Posterior cingulate gyrus (tissue), 11 donors: ENCODE results near the gene HOXA13.

ENCODE experiments used
- DNase-seq, 10 donors: peaks; one replicate each; pipeline versions ENCODE4 v3.0.0 to v3.0.0-alpha.2; 2020 to 2021; ENCODE audit warnings: mixed read lengths in 3 of 10
- intact Hi-C: fragments of 100-400 bp; cut with DNase I; formaldehyde crosslinking; loops from one replicate; pipeline ENCODE4 v1.15.1; 2023

The HOXA13 gene

DNA sequence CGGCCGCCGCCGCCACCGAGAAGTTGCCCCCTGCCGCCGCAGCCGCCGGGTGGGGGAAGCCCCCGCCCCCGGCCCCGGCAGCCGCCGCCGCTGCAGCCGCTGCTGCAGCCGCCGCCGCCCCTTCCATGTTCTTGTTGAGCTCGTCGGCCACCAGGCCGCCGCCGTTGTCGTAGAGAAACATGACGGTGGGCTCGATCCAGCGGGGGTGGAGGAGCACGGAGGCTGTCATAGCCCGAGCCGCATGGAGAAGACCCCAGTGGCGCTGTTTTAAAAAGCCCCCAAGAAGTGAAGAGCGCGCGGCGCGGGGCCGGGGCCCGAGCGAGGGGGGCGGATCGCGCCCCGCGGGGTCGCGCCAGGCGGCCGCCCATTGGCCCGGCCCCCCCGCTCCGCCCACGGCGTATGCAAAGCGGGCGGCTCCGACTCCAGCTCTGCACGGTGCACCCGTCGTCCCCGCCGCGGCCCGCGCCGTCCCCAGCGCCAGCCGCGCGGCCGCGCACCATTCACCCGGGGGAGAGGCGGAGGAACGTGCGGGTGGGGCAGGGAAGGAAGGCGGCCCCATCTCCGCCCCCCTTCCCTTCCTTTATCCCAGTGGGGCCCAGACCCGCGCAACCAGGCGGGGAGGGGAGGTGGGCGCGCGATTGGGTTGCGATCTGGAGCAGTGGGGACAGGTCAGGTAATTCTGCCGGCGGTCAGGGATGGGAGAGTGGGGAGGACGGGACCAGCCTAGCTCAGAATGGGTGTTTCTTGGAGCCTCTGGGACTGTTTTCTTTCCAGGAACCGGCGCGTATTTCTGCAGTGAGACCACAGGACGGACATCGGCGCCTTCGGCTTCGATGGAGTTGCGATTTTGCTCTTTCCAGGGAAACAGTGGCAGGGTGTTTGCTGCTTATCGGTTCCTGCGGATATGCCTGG lies at the start of gene HOXA13:
Gene HOXA13 (minus strand): TSS at position 243 of the 912 bp plus-strand sequence. CDS start 14 bp downstream, at position 229.
- peak in 1 of 10 donors; percentile 43 for DNase-seq
- intact Hi-C loops = loop anchor here (5.0 kb wide), 2 partner anchors 572 to 877 kb away; no protein-coding TSS in a partner anchor

DNA sequence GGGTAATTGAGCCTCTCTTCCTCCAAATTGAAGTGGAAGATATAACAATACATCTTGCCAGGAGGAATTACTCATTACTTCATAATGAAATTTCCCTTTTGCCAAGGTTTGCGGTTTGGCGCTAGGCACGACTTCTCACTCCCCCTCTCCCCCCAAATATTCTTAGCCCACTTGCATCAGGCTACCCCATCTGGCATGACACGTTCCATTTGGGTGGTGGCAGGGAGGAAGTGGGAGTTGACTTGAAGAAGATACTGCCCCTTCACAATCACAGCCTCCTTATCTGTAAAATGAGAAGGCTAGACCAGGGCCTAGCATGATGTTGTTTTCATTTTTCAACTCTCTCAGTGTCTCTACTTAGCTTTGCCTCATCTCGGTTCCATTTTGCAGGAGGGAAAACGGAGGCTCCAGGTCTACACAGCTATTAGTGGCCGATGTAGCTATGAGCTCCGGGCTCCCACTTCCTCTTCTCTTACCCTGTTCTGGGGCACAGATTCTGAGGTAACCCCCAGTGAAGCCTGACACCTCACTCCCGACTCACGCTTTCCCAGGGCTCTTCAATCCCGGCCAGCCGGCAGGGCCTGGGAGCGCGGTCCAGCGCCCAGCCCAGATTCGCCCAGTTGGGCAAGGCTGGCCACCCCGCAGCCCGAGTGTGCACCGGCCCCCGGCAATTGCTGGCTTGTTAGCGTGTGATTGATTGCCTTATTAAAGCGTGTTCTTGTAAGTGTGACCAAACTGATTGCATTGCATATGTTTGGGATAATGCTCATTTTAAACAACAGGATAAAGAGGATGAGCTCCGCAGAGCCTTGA lies 49.2 kb upstream of the HOXA13 start:
- intact Hi-C loops = no loop called here
- peak in 1 of 10 donors; percentile 56 for DNase-seq

DNA sequence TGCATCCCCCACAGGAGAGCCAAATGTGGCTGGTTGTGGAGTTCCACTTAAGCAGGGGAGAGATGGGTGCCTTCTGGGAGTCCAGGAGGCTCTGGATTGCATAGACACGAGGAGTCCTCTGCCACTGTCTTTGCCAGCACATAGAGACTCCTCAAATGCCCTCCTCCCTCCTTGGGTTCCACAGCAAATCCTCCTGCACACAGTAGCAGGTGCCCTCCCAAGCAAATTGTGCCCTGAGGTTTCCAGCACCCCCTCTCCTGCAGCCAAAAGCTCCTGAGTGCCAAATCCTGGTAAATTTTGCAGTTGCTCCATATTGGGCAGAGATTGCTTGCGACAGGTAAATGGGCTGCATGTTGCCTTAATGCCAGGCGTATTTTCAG lies 48.5 kb upstream of the HOXA13 start:
- no peak for DNase-seq
- intact Hi-C loops = no loop called here

DNA sequence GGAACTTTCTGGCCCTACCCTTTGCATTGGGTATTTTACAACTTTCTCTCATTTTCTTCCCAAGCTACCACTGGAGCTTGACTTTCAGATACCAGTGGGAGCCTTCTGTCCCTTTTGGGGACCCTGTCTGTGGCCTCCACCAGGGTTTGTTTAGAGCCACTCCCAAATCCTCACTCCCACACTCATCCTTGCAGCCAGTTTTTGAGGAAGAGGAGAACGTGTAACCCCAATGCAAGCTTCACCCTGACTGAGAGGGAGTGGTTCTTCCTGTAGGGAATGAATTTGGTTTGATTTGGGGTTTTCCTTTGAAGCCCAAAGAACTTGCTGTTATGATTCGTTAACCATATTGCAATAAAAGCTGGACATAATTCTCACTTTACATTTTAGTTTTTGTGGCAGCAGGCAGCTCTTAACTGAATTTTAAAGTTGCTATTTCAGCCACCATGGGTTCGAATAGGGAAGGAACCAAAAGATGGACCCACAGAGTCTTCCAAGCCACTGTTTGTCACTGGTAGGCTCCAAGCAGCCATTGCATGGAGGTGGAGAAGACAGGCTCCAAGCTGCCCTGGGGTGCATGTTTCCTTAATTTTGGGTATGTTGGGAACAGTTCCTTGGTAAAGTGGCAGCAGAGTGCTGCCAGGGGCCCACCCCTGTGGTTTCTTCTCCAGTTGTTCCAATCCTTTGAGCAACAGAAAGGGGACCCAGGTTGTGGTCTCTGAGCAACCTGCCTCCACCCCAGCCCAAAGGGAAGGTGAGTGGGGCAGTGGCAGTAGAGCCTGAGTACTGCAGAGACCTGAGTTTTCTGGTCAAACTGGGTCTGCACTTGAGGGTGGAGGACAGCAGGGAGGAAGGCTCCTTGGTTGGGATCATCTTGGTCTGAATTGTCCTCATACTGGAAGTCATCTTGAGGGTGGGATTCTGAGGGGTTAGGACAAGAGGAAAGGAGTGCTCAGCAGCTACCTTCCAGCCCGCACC lies 47.8 kb upstream of the HOXA13 start:
- no peak for DNase-seq

DNA sequence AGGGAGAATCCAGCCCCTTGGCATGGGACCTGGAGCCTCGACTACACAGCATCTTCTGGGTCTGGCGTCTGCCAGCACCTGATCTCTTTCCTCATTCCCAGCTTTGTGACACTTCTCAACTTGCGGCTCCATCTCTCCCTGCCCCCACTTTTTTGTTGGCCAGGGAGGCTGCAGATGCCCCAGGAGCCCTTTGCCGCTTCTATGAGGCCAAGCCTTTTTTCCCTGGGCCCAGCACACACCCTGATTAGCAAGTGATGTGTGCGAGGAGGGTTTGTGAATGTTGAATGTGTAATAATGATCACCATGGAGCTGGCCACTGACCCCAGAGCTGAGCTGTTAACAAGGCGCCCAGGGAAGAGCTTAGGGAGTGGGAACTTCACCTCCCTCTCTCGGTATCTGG lies 47.1 kb upstream of the HOXA13 start:
- no peak for DNase-seq
- intact Hi-C loops = no loop called here

More for the DNA sequence above, 47.8 kb upstream of the HOXA13 start:
- intact Hi-C loops = no loop called here

DNA sequence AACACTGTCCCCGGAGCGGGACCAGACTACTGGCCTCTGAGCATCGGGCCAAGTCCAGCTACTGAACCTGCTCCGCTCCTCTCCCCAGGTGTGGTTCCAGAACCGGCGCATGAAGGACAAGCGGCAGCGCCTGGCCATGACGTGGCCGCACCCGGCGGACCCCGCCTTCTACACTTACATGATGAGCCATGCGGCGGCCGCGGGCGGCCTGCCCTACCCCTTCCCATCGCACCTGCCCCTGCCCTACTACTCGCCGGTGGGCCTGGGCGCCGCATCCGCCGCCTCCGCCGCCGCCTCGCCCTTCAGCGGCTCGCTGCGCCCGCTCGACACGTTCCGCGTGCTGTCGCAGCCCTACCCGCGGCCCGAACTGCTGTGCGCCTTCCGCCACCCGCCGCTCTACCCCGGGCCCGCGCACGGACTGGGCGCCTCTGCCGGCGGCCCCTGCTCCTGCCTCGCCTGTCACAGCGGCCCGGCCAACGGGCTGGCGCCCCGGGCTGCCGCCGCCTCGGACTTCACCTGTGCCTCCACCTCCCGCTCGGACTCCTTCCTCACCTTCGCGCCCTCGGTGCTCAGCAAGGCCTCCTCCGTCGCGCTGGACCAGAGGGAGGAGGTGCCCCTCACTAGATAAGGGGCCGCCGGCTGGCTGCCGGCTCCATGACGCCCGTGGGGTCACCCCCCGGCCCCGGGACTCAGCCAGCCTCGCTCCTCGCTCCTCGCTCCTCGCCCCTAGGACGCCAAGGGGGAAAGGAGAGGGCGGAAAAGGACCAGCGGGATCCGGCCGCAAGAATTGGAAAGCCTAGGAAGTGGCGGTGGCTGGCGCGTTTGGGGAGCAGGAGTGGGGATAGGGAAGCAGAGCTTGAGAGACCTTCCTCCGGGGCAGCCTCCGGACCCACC lies 46.2 kb upstream of the HOXA13 start:
- intact Hi-C loops = no loop called here
- DNase-seq = peak in 1 of 10 donors; percentile 88

DNA sequence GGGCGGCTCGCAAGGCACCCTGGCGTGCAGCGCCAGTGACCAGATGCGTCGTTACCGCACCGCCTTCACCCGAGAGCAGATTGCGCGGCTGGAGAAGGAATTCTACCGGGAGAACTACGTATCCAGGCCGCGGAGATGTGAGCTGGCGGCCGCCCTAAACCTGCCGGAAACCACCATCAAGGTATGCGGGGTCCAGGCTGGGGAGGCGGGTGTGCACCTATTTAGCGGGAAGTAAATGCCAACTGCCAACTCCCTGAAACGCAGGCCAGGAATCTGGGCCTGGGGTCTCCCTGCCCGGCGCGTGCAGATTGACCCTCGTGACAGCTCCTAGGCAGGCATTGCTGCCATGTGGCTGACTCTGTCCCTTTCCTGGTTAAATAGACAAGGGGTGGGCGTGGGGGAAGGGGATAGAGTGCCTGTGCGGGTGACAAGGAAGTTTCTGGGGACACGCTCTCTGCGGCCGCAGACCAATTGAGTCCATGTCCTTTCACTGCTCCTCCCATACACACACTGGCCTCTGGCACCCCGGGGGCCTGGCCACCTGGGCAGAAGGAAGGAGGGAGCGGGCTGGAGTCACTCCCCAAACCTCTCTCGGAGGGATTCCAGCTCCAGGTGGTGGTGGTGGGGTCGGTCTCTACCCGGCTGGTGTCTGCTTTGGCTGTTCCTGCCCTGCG lies 45.4 kb upstream of the HOXA13 start:
- peak in 1 of 10 donors; percentile 50 for DNase-seq
- intact Hi-C loops = no loop called here

DNA sequence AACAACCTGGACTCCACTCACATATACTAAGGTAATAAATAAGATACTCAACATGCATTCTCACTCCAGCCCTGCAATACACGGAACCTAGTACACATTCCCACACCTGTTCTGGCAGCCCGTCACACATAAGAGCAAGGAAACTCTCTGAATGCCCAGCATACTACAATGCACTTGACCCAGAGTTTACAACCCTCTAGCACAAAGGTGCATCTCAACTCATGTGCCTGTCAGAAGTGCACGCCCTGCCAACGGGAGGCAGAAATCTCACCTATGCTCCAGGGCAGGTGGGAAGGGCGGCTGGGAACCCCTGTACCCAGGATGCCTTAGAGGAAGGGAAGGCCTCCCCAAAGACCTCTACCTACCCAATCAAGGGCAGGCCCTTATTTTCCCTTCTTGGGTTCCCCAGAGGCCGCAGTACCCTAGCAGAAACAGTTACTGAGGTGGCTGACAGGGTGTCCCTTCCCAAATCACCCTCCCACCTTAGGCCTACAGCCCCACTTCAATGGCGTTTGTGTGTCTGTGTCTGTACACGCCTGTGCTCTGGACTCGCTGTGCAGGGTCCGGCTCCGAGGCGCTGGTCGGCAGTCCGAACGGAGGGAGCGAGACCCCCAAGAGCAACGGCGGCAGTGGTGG lies 44.7 kb upstream of the HOXA13 start:
- intact Hi-C loops = no loop called here
- DNase-seq = no peak

DNA sequence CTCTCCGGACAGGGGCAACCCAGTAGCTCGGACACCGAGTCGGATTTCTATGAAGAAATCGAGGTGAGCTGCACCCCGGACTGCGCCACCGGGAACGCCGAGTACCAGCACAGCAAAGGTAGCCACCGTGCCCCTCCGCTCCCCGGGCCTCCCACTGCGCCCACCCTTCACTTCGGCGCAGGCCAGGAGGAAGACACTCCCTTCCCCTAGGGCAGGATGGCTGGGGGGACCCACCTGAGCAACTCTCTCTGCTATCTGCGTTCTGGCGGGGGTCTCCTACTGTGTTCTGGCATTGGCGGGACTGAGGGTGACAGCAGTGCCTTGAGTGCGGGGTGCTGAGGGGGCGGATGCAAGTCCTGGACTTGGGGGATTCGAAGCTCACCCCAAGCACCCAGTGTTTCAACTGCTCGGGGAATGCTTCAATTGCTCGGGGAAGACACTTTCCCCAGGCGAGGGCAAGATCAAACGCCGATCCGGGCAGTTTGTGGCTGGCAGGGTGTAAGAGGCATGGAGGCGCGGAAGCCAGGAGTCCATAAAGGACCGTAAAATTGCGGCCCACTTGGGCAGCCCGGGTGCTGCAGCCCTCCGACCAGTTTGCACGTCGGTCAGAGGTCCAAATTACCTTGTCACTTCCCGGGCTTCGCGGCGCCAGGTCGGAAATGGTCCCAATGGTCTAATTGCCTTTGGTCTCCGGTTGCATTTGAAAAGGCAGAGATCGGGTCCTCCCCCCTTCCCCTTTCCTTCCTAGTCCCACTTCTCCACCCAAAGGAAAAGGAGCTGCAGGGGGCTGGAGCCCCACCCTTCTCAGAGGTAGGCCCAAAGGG lies 43.7 kb upstream of the HOXA13 start:
- intact Hi-C loops = no loop called here

DNA sequence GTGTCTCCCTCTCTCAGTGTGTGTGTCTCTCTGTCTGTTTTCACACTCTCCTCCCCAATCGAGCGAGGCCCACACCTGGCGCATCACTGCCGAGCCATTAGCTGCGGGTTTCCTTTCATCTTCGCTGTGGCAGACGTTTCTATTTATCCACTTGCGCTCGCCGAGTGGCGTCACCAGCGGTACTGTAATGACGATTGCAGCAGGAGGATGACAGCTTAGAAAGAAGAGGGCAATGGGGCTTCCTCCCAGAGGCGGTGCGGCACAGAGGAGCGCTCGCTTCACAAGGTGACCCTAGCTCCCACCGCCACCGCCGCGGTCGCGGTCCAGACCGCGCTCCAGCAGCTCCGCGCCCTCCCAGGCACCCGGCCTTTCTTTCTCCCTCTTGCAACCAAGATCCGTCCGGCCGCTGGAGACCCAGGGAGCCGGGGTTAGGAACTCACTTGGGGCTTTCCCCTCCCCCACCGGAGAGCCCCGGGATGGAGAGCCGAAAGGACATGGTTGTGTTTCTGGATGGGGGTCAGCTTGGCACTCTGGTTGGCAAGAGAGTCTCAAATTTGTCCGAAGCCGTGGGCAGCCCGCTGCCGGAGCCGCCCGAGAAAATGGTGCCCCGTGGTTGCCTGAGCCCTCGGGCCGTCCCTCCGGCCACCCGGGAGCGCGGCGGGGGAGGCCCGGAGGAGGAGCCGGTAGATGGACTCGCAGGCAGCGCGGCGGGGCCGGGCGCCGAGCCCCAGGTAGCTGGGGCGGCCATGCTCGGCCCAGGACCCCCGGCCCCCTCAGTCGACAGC lies 42.9 kb upstream of the HOXA13 start, which contains the start of gene EVX1:
Gene EVX1 (plus strand): TSS at position 248 of the 785 bp plus-strand sequence. CDS start 229 bp downstream, at position 477.
- intact Hi-C loops = no loop called here
- peak in 1 of 10 donors; percentile 71 for DNase-seq

More for the DNA sequence above, 43.7 kb upstream of the HOXA13 start:
- DNase-seq = no peak

DNA sequence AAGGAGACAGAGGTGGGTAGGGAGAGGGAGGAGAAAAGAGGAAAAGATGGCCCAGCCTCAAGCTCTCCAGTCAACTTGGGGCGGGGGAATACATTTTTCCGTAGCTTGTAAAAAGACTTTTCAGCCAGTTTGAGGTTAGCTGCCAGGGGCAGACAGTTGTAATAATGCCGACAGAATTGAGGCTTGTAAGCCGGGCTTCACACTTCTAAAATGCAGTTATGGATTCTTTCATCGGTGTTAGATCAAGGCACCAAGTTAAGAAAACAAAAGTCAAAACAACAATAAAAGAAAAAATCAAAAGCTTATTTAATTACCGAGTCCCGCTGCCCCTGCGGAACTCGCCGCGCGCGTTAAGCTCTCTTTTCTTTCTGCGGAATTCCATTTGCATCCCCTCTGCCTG lies 42.3 kb upstream of the HOXA13 start:
- intact Hi-C loops = no loop called here

DNA sequence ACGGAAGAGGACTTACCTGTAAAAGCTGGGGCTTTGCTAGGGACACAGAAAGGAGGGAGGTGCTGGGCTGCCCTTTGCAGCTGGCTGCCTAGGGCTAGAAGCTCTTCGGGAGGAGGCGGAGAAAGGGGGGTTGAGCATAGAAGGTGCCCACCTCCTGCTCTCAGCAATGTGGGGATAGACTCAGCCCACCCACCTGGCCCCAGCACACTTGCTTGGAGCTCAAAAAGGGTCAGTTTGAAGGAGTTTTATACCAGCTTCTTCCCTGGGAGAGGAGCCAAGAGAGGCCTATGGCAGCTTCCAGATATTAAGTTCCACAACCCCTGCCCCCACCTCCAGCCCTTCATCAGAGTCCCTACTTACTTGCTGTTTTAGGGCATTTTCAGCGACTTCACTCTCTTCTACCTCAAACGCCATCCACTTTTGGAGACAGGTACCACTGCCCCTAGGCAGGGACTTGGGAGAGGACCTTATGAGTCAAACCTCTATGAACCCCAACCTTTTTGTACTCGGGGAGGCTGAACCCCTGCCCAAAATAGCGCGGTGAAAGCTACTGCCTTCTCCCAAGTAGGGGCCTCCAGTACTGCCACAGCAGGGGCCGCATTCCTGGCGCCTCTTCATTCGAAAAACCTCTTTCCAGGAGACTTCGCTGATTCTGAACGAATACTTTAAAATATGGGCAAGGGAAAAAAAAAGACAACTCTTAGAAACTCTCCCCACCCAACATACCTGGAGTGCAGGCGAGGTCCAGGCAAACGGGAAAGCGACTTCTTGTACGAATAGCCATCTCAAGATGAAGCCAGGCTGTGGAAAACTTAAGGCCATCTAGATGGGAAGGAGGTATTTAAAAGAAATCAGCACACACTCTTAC lies 41.5 kb upstream of the HOXA13 start:
- no peak for DNase-seq
- intact Hi-C loops = no loop called here

More for the DNA sequence above, 42.3 kb upstream of the HOXA13 start:
- no peak for DNase-seq

DNA sequence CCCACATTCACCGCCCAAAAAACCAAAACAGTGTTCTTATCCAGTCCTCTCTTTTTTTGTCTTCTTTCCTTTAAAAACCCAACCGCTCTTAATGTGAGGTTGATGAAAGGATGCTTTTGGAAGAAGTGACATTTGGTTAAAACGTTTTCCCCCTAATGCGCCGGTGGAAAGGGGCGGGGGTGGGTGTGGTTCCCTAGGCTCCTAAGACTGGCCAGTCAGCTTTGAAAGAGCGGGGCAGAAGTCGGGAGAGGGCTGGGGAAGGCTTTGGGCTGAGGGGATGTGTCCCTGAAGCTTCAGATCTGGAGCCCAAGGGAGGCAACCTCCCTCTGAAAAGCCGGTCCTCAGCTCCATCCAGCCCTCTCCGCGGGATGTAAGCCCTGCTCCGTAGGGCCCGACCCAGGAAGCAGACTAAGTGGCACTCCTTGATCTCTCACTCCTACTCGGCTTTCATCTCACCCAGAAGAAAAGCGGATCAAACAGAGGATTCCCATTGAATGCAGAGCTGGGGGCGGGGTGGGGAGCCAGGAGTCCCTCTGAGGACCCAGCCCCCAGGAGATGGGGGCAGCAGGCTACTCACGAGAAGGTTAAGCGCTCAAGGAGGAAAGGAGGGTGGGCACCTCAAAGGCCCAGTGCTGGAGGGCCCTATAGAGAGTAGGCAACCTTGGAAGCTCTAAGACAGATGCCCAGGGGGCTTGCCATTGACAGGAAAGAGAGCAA lies 40.3 kb upstream of the HOXA13 start:
- intact Hi-C loops = no loop called here
- no peak for DNase-seq

DNA sequence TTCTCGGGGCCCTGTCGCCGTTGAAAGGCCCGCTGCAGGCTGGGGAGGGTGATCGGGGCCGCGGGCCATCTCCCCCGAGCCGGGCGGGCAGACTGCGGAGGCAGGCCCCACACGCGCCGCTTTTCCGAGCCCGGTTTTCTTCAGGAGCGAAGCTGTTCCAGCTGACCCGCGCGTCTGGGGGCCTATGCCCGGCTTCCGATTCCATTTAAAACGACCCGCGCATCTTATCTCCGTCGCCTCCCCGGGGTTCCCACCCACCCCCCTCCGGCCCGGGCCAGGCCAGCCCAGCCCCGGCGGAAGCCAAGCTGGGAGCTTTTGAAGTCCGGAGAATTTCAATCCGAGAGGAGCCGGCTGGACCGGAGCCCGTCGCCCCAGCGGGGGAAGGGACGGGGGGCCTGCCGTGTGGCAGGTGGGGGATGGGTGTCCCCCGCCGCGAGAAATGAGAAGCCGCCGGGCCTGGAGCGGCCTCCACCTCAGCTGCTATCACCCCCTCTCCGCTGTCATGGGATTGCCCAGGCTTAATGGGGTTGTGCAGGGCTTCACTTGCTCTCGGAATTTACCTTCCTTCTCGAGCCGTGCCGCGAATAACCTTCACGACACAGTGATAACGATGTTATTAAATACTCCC lies 39.6 kb upstream of the HOXA13 start:
- DNase-seq = no peak
- intact Hi-C loops = no loop called here
